Tibial nerve (tissue), 4 donors: ENCODE data around the gene CACNA1E. TPM values are rescaled to one million over a fixed set of nuclear protein-coding genes. Genes with fewer than 3 reads are reported as not detected.

Experiments
- DNase-seq, 2 donors: peaks; one replicate each; pipeline ENCODE4 v3.0.0-alpha.2; 2019; ENCODE audit warnings: low spot score in 2 of 2
- H3K27ac ChIP-seq, 4 donors: fragments of 200-600 bp; sonication (generic) in 3 of 4; one replicate each; pipeline ENCODE4 v1.5.1; 2017 to 2019; ENCODE audit warnings: mild to moderate bottlenecking in 1 of 4
- H3K27me3 ChIP-seq, 2 donors: fragments of 200-600 bp; sonication (generic) in 1 of 2; one replicate each; pipeline versions ENCODE4 v1.5.1 to v1.6.0; 2017 to 2019
- H3K36me3 ChIP-seq, 3 donors: fragments of 200-600 bp; sonication (generic); one replicate each; pipeline ENCODE4 v1.5.1; 2018 to 2019
- H3K4me1 ChIP-seq, 4 donors: fragments of 200-600 bp; sonication (generic) in 3 of 4; one replicate each; pipeline ENCODE4 v1.5.1; 2017 to 2019
- H3K4me3 ChIP-seq, 4 donors: fragments of 200-600 bp; sonication (generic) in 3 of 4; one replicate each; pipeline ENCODE4 v1.5.1; 2017 to 2019; ENCODE audit warnings: mild to moderate bottlenecking in 1 of 4, moderate library complexity in 1 of 4
- H3K9me3 ChIP-seq, 4 donors: fragments of 200-600 bp; sonication (generic) in 3 of 4; one replicate each; pipeline ENCODE4 v1.5.1; 2017 to 2019
- EP300 ChIP-seq, 2 donors: sonication (generic); formaldehyde crosslinking; IDR thresholded peaks; one replicate each; pipeline ENCODE4 v1.6.1; 2017; ENCODE audit warnings: antibody characterized with exemption in 2 of 2, mild to moderate bottlenecking in 1 of 2
- POLR2A ChIP-seq, 2 donors: fragments of 450-650 bp; IDR thresholded peaks; one replicate each; pipeline ENCODE4 v1.6.1; 2017; ENCODE audit warnings: antibody characterized with exemption in 2 of 2, mild to moderate bottlenecking in 2 of 2, moderate library complexity in 2 of 2
- WGBS, 2 donors: methylation state at CpG; one replicate each; pipeline ENCODE4 v1.1.5; 2018; 5-methylcytosine and 5-hydroxymethylcytosine counted together
- total RNA-seq, 4 donors: library from RNA; depleted of rRNA; stranded (reverse); fragments of >200 nt; gene quantifications; one replicate each; pipeline ENCODE4 v1.1.0, GENCODE V29; 2016
- TF ChIP-seq, protein P1 (sequence below), 5 experiments: fragments of 200-600 bp in 3 of 5; fragments of 450-650 bp in 2 of 5; sonication (generic) in 3 of 5; IDR thresholded peaks; one replicate each; pipeline ENCODE4 v1.5.1; 2016 to 2019; ENCODE audit warnings: antibody characterized with exemption in 5 of 5, mild to moderate bottlenecking in 3 of 5, moderate library complexity in 2 of 5

CACNA1E gene
- total RNA-seq, 4 donors from 2014 or later: not detected

DNA sequence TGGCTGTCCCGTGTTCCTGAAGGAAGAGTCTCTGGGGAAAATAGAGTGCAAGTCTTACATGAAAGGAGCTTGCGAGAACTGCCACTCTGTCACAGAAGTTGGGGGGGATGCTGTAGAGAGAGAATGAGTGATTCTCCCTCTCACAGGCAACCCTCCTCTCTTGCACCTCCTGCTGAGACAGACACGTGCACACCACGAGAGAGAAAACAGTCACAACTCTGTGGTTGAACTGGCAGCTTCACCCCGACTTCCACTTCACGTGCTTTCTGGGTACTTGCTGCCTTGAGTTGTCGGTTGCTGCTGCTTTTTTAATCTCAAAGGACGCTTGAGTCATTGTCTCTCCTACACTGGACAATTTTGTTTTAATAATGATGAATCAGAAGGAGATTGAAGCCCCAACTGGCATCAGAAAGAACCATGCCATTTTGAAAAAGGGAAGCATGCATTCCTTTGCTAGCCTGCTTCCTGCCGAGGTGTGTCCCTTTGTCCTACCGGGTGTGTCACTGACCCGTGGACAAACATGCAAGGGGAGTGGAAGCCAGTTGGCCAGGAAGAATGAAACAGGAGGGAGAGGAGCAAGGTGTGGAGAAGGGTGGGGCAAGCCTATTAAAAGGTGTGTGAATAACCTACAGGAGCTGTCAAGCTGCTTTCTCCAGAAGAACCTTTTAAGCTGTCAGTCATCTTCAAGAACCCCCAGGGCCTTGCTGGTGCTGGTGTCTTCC, 164.2 kb downstream of the CACNA1E start:
- H3K4me1 ChIP-seq: no peaks in the 10 kb centered on the region
- 62% methylated on average over 11 of the region's 11 CpGs for WGBS, 2 donors
- no peak overlapping the region for H3K4me3 ChIP-seq
- no peaks in the 10 kb centered on the region for H3K27me3 ChIP-seq
- no peaks in the 10 kb centered on the region for H3K9me3 ChIP-seq
- H3K36me3 ChIP-seq: no peaks in the 10 kb centered on the region
- DNase-seq: no peak
- no peak for TF ChIP-seq POLR2A (IDR thresholded peaks at IDR 0.05)
- no peak for TF ChIP-seq EP300 (IDR thresholded peaks at IDR 0.05)
- TF ChIP-seq, protein P1, sequence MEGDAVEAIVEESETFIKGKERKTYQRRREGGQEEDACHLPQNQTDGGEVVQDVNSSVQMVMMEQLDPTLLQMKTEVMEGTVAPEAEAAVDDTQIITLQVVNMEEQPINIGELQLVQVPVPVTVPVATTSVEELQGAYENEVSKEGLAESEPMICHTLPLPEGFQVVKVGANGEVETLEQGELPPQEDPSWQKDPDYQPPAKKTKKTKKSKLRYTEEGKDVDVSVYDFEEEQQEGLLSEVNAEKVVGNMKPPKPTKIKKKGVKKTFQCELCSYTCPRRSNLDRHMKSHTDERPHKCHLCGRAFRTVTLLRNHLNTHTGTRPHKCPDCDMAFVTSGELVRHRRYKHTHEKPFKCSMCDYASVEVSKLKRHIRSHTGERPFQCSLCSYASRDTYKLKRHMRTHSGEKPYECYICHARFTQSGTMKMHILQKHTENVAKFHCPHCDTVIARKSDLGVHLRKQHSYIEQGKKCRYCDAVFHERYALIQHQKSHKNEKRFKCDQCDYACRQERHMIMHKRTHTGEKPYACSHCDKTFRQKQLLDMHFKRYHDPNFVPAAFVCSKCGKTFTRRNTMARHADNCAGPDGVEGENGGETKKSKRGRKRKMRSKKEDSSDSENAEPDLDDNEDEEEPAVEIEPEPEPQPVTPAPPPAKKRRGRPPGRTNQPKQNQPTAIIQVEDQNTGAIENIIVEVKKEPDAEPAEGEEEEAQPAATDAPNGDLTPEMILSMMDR (IDR thresholded peaks at IDR 0.05): no peak
- no peak overlapping the region for H3K27ac ChIP-seq

DNA sequence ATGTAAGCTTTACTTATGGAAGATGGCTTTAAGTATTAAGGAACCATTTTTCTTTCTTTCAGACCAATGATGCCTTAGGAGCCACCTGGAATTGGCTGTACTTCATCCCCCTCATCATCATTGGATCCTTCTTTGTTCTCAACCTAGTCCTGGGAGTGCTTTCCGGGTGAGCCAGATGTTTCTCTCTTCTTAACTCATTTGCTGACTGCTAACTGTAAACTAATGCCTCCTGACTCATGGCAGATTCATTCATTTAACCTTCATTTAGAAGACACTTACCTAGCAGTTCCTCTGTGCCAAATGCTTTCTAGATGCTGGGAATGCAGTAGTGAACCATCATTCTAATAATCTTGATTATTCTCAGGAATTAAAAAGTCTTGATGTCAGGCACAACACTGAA, 168.0 kb downstream of the CACNA1E start:
- Histone ChIP-seq H3K4me3 (no peak overlapping the region), H3K36me3 (no peaks in the 10 kb centered on the region), H3K4me1 (no peaks in the 10 kb centered on the region), H3K27ac (no peak overlapping the region), H3K9me3 (peaks cover 0 to 11% (median 2%) of the 10 kb centered on the region in 4 donors), H3K27me3 (no peaks in the 10 kb centered on the region)
- WGBS, 2 donors: 56 to 64% methylated on average over 1 of the region's 1 CpG
- TF ChIP-seq EP300 (IDR thresholded peaks at IDR 0.05) (no peak), POLR2A (IDR thresholded peaks at IDR 0.05) (no peak)
- TF ChIP-seq, protein P1 (IDR thresholded peaks at IDR 0.05): no peak
- no peak for DNase-seq

DNA sequence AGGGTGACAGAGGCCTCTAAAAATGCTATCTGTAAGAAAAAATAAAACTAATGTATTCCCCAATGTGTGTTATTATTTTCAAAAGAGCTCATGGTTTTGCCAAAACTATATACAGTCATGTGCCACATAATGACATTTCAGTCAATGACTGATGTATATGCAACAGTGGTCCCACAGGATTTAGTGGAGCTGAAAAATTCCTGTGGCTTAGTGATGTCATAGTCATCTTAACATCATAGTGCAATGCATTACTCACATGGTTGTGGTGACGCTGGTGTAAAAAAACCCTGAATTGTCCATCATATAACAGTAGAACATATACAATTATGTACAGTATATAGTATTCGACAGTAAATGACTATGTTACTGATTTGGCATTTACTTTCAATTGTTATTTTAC, 172.4 kb downstream of the CACNA1E start:
- no peaks in the 10 kb centered on the region for H3K27me3 ChIP-seq
- no peaks in the 10 kb centered on the region for H3K36me3 ChIP-seq
- 82% methylated on average over 2 of the region's 2 CpGs for WGBS, 2 donors
- TF ChIP-seq EP300 (IDR thresholded peaks at IDR 0.05): no peak
- TF ChIP-seq, protein P1 (IDR thresholded peaks at IDR 0.05): no peak
- TF ChIP-seq POLR2A (IDR thresholded peaks at IDR 0.05): no peak
- no peak overlapping the region for H3K4me3 ChIP-seq
- H3K9me3 ChIP-seq: peaks cover 0 to 11% (median 2%) of the 10 kb centered on the region in 4 donors
- no peak for DNase-seq
- no peak overlapping the region for H3K27ac ChIP-seq
- no peaks in the 10 kb centered on the region for H3K4me1 ChIP-seq

DNA sequence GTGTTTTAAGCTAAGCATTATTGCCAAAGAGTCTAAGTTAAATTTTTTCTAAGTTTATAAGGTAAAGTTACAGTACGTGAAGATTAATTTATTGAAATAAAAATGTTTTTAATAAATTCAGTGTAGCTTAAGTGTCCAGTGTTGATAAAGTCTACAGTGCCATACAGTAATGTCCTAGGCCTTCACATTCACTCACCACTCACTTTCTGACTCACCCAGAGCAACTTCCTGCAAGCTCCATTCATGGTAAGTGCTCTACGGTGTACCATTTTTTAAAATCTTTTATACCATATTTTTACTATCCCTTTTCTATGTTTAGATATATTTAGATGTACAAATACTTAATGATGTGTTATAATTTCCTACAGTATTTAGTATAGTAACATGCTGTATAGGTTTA, 173.2 kb downstream of the CACNA1E start:
- H3K36me3 ChIP-seq: no peaks in the 10 kb centered on the region
- no peaks in the 10 kb centered on the region for H3K4me1 ChIP-seq
- no peak overlapping the region for H3K27ac ChIP-seq
- DNase-seq: no peak
- no peak overlapping the region for H3K4me3 ChIP-seq
- TF ChIP-seq, protein P1 (IDR thresholded peaks at IDR 0.05): no peak
- no peak for TF ChIP-seq EP300 (IDR thresholded peaks at IDR 0.05)
- TF ChIP-seq POLR2A (IDR thresholded peaks at IDR 0.05): no peak
- 36 to 63% methylated on average over 2 of the region's 2 CpGs for WGBS, 2 donors
- no peaks in the 10 kb centered on the region for H3K27me3 ChIP-seq
- H3K9me3 ChIP-seq: peaks cover 0 to 11% (median 2%) of the 10 kb centered on the region in 4 donors

DNA sequence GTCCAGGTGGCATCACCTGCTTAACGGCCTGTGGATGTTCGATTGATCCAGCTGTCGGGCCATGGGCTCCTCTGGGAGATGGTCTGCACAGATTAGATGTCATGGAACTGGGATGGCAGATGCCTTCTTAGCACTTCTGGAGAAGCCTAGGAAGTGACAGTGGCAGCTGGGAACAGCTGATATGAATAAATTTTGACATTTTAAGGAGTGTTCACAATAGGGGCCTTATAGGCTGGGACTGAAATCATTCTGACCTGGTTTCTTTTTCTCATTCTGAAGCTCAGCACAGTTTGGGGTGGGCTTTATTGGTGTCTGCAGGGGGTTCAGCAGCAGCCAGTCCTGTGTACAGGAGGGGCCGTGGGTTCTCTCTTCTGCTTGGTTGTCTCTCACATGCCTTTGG, 175.3 kb downstream of the CACNA1E start:
- Histone ChIP-seq H3K4me3 (no peak overlapping the region), H3K36me3 (no peaks in the 10 kb centered on the region), H3K9me3 (peaks cover 0 to 8% (median 2%) of the 10 kb centered on the region in 4 donors), H3K4me1 (no peaks in the 10 kb centered on the region), H3K27me3 (no peaks in the 10 kb centered on the region), H3K27ac (no peak overlapping the region)
- TF ChIP-seq EP300 (IDR thresholded peaks at IDR 0.05): no peak
- no peak for TF ChIP-seq POLR2A (IDR thresholded peaks at IDR 0.05)
- TF ChIP-seq, protein P1 (IDR thresholded peaks at IDR 0.05): no peak
- no peak for DNase-seq
- WGBS, 2 donors: 72 to 74% methylated on average over 4 of the region's 4 CpGs
